Stomach (tissue), 9 donors: Measurements from ENCODE around the gene RNF220. TPM values are rescaled to one million over a fixed set of nuclear protein-coding genes. Genes with fewer than 3 reads are reported as not detected.

Experiments
- DNase-seq, 2 donors: peaks; one replicate each; pipeline versions ENCODE4 v3.0.0 to v3.0.0-alpha.2; 2013 to 2019
- H3K27ac ChIP-seq, 5 donors: fragments of 200-600 bp in 4 of 5; sonication (generic) in 4 of 5; one replicate each; pipeline ENCODE4 v1.5.1; 2013 to 2019; ENCODE audit warnings: mild to moderate bottlenecking in 1 of 5, moderate library complexity in 1 of 5
- H3K27me3 ChIP-seq, 3 donors: fragments of 200-600 bp; sonication (generic); one replicate each; pipeline ENCODE4 v1.5.1; 2017 to 2019; ENCODE audit warnings: mixed run types in 1 of 3
- H3K36me3 ChIP-seq, 4 donors: fragments of 200-600 bp; sonication (generic); 1 replicate in 3 of 4; 2 replicates in 1 of 4; pipeline ENCODE4 v1.5.1; 2016 to 2019
- H3K4me1 ChIP-seq, 4 donors: fragments of 200-600 bp; sonication (generic); one replicate each; pipeline ENCODE4 v1.5.1; 2016 to 2019
- H3K4me3 ChIP-seq, 4 donors: fragments of 200-600 bp; sonication (generic) in 3 of 4; one replicate each; pipeline ENCODE4 v1.5.1; 2016 to 2019; ENCODE audit warnings: mild to moderate bottlenecking in 1 of 4
- H3K9me3 ChIP-seq, 4 donors: fragments of 200-600 bp; sonication (generic); one replicate each; pipeline ENCODE4 v1.5.1; 2016 to 2019
- EP300 ChIP-seq: sonication (generic); formaldehyde crosslinking; IDR thresholded peaks from one replicate; pipeline ENCODE4 v1.6.1; 2017; ENCODE audit warnings: antibody characterized with exemption
- POLR2A ChIP-seq, 4 donors: fragments of 450-650 bp; IDR thresholded peaks; one replicate each; pipeline ENCODE4 v1.6.1; 2016; ENCODE audit warnings: antibody characterized with exemption in 4 of 4, control low read depth in 2 of 4, mild to moderate bottlenecking in 1 of 4, moderate library complexity in 1 of 4
- POLR2AphosphoS5 ChIP-seq, 3 donors: sonication (generic); formaldehyde crosslinking; IDR thresholded peaks; one replicate each; pipeline ENCODE4 v1.6.1; 2016; ENCODE audit warnings: antibody characterized with exemption in 3 of 3
- WGBS, 5 donors: extraction: QIAGEN DNeasy Blood & Tissue Kit in 3 of 5; methylation state at CpG; one replicate each; pipeline versions ENCODE4 v1.1.5 to v1.1.7; 2013 to 2018; 5-methylcytosine and 5-hydroxymethylcytosine counted together
- intact Hi-C: fragments of 100-400 bp; cut with DNase I; formaldehyde crosslinking; loops from one replicate; pipeline ENCODE4 v1.15.1; 2023; ENCODE audit warnings: low total_unique reads
- polyA plus RNA-seq, 3 donors: library from polyadenylated mRNA; stranded (reverse); fragments of 200-250 nt; gene quantifications; one replicate each; pipeline ENCODE4 v1.2.3, GENCODE V29; 2013
- total RNA-seq, 5 donors: library from RNA; depleted of rRNA; stranded (reverse); fragments of >200 nt; gene quantifications; one replicate each; pipeline versions ENCODE4 v1.1.0 to v1.2.3, GENCODE V29; 2014 to 2016
- TF ChIP-seq, protein P1 (sequence below), 7 experiments: fragments of 450-650 bp in 4 of 7; fragments of 200-600 bp in 3 of 7; sonication (generic) in 3 of 7; IDR thresholded peaks; one replicate each; pipeline ENCODE4 v1.5.1; 2016 to 2019; ENCODE audit warnings: antibody characterized with exemption in 7 of 7, control low read depth in 2 of 7, mild to moderate bottlenecking in 1 of 7
- donor health status: healthy with polysubstance abuse.
- donor health status: Bipolar disorder and iron deficiency.
- donor health status: healthy.

Gene RNF220
- total and polyA plus RNA-seq, 8 donors, result 21.0 to 207 (median 47.2) TPM

DNA sequence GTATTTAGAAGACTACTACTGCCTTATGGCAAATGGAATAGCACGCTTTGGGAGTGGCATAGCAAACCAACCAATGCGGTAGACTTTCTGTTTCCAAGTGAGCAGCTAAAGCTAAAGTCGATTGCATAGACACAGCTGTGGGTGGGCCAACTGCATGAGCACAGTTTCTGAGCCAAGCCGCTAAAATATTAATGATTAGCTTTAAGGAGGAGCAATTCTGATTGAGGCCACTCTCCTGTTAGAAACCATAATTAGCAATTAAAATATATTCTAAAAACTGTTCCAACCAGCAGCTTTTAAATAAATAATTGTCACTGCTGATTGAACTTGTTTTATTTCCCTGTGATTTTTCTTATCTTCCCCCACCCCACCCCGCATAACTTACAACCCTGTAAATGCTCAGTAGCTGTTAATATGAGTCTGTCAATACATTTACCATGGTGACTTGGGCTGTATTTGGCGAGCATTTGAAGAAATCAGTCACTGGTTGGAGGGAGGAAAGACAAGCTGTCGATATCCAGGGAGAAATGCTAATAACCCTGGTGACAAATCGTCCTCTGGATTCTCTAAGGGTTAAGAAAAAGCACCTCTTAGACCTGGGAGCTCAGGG, 32.2 kb downstream of the RNF220 start:
- H3K4me3 ChIP-seq, result no peak overlapping the region
- DNase-seq, result peak in 1 of 2 donors; percentile 62
- H3K4me1 ChIP-seq, result no peaks in the 10 kb centered on the region
- 39 to 56% (median 53%) methylated on average over 8 of the region's 8 CpGs for WGBS, 5 donors
- TF ChIP-seq, protein P1, sequence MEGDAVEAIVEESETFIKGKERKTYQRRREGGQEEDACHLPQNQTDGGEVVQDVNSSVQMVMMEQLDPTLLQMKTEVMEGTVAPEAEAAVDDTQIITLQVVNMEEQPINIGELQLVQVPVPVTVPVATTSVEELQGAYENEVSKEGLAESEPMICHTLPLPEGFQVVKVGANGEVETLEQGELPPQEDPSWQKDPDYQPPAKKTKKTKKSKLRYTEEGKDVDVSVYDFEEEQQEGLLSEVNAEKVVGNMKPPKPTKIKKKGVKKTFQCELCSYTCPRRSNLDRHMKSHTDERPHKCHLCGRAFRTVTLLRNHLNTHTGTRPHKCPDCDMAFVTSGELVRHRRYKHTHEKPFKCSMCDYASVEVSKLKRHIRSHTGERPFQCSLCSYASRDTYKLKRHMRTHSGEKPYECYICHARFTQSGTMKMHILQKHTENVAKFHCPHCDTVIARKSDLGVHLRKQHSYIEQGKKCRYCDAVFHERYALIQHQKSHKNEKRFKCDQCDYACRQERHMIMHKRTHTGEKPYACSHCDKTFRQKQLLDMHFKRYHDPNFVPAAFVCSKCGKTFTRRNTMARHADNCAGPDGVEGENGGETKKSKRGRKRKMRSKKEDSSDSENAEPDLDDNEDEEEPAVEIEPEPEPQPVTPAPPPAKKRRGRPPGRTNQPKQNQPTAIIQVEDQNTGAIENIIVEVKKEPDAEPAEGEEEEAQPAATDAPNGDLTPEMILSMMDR (IDR thresholded peaks at IDR 0.05), result no peak
- TF ChIP-seq POLR2A (IDR thresholded peaks at IDR 0.05) (no peak), POLR2AphosphoS5 (IDR thresholded peaks at IDR 0.05) (no peak), EP300 (no peak)
- H3K9me3 ChIP-seq, result no peaks in the 10 kb centered on the region
- no peak overlapping the region for H3K27ac ChIP-seq
- H3K27me3 ChIP-seq, result peaks cover 0 to 11% (median 4%) of the 10 kb centered on the region in 3 donors
- H3K36me3 ChIP-seq, result no peaks in the 10 kb centered on the region
- intact Hi-C loops, result no loop called here

DNA sequence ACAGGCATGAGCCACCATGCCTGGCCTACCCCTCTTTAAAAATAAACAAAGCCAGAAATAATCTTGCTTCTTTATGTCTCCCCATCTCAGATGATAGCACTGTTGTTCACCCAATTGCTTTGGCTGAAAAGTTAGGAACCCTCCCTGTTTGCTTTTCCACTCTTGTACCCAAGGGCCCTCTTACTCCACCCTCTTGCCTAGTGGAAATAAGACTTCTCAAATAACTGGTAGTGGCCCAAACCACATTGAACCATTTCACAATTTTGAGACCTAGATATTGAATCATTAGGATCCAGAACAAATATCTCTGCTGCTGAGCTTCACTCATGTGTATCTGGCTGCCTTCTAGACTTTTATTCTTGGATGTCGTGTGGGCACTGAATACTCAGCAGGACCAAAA, 37.7 kb downstream of the RNF220 start:
- H3K36me3 ChIP-seq, result no peaks in the 10 kb centered on the region
- H3K4me3 ChIP-seq, result no peak overlapping the region
- intact Hi-C loops, result no loop called here
- no peaks in the 10 kb centered on the region for H3K9me3 ChIP-seq
- 90 to 96% (median 92%) methylated on average over 1 of the region's 1 CpG for WGBS, 5 donors
- peaks cover 0 to 10% (median 4%) of the 10 kb centered on the region in 3 donors for H3K27me3 ChIP-seq
- TF ChIP-seq POLR2AphosphoS5 (IDR thresholded peaks at IDR 0.05) (no peak), EP300 (no peak), POLR2A (IDR thresholded peaks at IDR 0.05) (no peak)
- TF ChIP-seq, protein P1 (IDR thresholded peaks at IDR 0.05), result no peak
- no peak for DNase-seq
- H3K4me1 ChIP-seq, result no peaks in the 10 kb centered on the region
- H3K27ac ChIP-seq, result no peak overlapping the region

DNA sequence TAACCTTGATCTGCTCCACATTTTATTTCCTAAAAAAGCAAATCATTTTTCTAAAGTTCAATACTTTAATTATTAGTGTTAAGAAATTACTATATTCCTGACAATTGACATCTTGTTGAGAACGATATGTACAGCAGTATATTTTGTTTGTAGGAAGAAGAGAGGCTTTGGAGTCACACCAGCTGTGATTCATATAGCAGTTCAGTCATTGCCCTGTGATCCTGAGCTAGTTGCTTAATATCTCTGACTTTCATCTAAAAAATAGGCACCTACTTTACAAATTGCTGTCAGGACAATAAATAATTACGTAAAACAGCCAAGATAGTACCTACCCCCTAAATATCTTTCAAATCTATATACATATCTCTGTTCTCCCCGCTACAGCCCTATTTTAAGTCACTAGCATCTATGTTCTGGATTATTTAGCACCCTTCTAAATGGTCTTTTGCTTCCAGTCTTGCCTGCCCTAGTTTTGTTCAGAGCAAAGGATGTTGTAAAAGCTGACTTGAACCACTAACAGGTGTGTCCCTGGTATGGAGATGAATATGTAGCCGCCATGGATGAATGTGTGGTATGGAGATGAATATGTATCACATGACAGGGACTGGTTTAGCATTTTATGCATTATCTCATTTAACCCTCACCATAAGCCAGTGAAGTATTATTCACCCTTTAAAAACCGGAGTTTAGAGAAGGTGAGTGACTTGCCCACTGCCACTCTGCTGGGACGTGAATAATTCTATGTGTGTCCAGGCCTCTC, 42.2 kb downstream of the RNF220 start:
- intact Hi-C loops, result no loop called here
- H3K4me1 ChIP-seq, result no peaks in the 10 kb centered on the region
- no peaks in the 10 kb centered on the region for H3K36me3 ChIP-seq
- peaks cover 0 to 6% (median 0%) of the 10 kb centered on the region in 3 donors for H3K27me3 ChIP-seq
- 85 to 89% (median 87%) methylated on average over 6 of the region's 6 CpGs for WGBS, 5 donors
- H3K9me3 ChIP-seq, result no peaks in the 10 kb centered on the region
- DNase-seq, result no peak
- no peak overlapping the region for H3K27ac ChIP-seq
- H3K4me3 ChIP-seq, result no peak overlapping the region
- no peak for TF ChIP-seq POLR2A (IDR thresholded peaks at IDR 0.05)
- TF ChIP-seq POLR2AphosphoS5 (IDR thresholded peaks at IDR 0.05), result no peak

DNA sequence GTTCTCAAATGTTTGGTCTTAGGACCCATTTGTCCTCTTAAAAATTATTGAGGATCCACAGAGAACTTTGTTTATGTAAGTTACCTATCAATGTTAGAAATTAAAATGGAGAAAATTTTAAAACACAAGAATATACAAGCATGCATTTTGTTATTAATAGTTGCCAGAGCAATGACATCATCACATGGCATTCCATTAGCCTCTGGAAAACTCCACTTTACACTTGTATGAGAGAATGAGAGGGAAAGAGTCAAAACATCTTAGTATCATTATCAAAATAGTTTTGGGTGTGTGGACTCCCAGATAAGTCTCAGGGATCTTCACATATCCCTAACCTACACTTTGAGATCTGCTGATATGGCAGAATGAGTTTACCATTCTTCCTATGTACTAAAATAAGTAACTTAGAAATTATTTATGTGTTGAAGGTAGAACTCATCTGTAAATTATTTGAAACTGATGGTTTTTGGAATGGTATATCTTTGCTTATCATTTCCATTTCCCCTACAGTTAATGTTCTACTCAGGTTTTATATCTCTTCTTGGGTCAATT, 48.8 kb downstream of the RNF220 start:
- H3K4me3 ChIP-seq, result no peak overlapping the region
- H3K27me3 ChIP-seq, result peaks cover 0 to 25% (median 0%) of the 10 kb centered on the region in 3 donors
- TF ChIP-seq POLR2A (IDR thresholded peaks at IDR 0.05) (no peak), POLR2AphosphoS5 (IDR thresholded peaks at IDR 0.05) (no peak)
- intact Hi-C loops, result no loop called here
- H3K9me3 ChIP-seq, result peaks cover 0 to 7% (median 3%) of the 10 kb centered on the region in 4 donors
- no peaks in the 10 kb centered on the region for H3K36me3 ChIP-seq
- no peak for DNase-seq
- no peak overlapping the region for H3K27ac ChIP-seq
- H3K4me1 ChIP-seq, result no peaks in the 10 kb centered on the region

DNA sequence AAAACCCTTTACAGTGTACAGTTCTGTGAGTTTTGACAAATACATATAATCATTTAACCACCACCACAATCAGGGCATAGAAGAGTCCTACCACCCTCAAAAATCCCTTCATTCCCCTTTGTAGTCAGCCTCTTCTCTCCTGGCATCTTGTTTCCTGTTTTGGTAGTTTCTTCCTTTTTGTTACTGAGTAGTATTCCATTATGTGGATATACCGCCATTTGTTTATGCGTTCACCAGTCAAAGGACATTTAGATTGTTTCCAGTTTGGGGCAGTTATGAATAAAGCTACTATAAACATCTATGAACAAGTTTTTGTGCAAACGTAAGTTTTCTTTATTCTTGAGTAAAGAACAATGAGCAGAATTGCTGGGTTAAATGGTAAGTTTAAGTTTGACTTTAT, 49.6 kb downstream of the RNF220 start:
- Histone ChIP-seq H3K9me3 (peaks cover 0 to 7% (median 3%) of the 10 kb centered on the region in 4 donors), H3K27me3 (peaks cover 0 to 21% (median under 1%) of the 10 kb centered on the region in 3 donors), H3K36me3 (no peaks in the 10 kb centered on the region), H3K4me1 (no peaks in the 10 kb centered on the region), H3K4me3 (no peak overlapping the region), H3K27ac (no peak overlapping the region)
- intact Hi-C loops, result no loop called here
- TF ChIP-seq, protein P1 (IDR thresholded peaks at IDR 0.05), result no peak
- no peak for TF ChIP-seq POLR2A (IDR thresholded peaks at IDR 0.05)
- no peak for TF ChIP-seq EP300
- TF ChIP-seq POLR2AphosphoS5 (IDR thresholded peaks at IDR 0.05), result no peak
- 93 to 98% (median 96%) methylated on average over 3 of the region's 3 CpGs for WGBS, 5 donors
- DNase-seq, result no peak
